Colonic mucosa (tissue), 4 donors: ENCODE data around the gene UNC119B. TPM values are rescaled to one million over a fixed set of nuclear protein-coding genes. Genes with fewer than 3 reads are reported as not detected.

ENCODE experiments used
- DNase-seq: peaks from one replicate; pipeline ENCODE4 v3.0.0-alpha.2; 2020
- H3K27ac ChIP-seq: fragments of 200-600 bp; one replicate; pipeline ENCODE4 v1.8.0; 2021
- H3K27me3 ChIP-seq: fragments of 200-600 bp; one replicate; pipeline ENCODE4 v1.8.0; 2021
- H3K36me3 ChIP-seq: fragments of 200-600 bp; one replicate; pipeline ENCODE4 v1.8.0; 2021
- H3K4me1 ChIP-seq: fragments of 200-600 bp; one replicate; pipeline ENCODE4 v1.8.0; 2021; ENCODE audit warnings: mild to moderate bottlenecking
- H3K4me3 ChIP-seq: fragments of 200-600 bp; one replicate; pipeline ENCODE4 v1.8.0; 2021
- H3K9ac ChIP-seq, 2 donors: one replicate each; pipeline ENCODE4 v1.7.0; 2013; ENCODE audit warnings: control low read depth in 2 of 2, low read depth in 2 of 2, low read length in 2 of 2
- H3K9me3 ChIP-seq: fragments of 200-600 bp; one replicate; pipeline ENCODE4 v1.8.0; 2021
- intact Hi-C: fragments of 100-400 bp; cut with DNase I; formaldehyde crosslinking; loops from one replicate; pipeline ENCODE4 v1.14.1; 2022
- total RNA-seq, 2 donors: library from RNA; stranded (reverse); fragmentation: NEBNext Ultra II Directional in 1 of 2; extraction: Animal tissue kit (Norgen Biotek cat#: 25700) in 1 of 2; gene quantifications; one replicate each; pipeline ENCODE4 v1.2.1, GENCODE V29; 2021
- TF ChIP-seq, protein P1 (sequence below): fragments of 200-600 bp; IDR thresholded peaks from one replicate; pipeline ENCODE4 v1.8.0; 2022; ENCODE audit warnings: antibody characterized with exemption, mild to moderate bottlenecking
- donor health status: healthy.
- donor health status: DM: no; HTN: no; CAD: no.
- donor health status: DM: no; HTN: no; CAD: no.

UNC119B gene
- total RNA-seq, 2 donors from 2014 or later, result 22.7 to 28.3 TPM

DNA sequence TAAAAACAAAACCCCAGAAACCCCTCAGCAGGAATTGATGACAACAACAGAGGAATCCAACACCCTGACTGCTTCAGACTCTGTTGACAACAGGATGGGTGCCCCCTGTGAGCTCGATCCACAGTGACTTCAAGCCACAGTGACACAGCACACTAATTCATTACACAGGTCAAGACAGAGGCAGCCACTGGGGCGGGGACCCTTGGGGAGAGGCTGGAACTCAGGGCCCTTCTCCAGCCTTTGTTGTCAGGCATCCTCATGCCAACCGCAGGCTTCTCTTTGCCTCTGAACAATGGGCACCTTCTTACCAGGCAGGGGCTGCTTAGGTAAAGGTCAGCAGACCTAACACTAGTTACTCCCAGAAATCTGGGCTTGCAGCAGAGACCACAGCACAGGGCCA lies 53.0 kb downstream of the UNC119B start:
- no peak overlapping the region for H3K4me3 ChIP-seq
- H3K4me1 ChIP-seq, result no peaks in the 10 kb centered on the region
- H3K9ac ChIP-seq, result no peak overlapping the region
- H3K36me3 ChIP-seq, result peaks cover 4% of the 10 kb centered on the region
- TF ChIP-seq, protein P1, sequence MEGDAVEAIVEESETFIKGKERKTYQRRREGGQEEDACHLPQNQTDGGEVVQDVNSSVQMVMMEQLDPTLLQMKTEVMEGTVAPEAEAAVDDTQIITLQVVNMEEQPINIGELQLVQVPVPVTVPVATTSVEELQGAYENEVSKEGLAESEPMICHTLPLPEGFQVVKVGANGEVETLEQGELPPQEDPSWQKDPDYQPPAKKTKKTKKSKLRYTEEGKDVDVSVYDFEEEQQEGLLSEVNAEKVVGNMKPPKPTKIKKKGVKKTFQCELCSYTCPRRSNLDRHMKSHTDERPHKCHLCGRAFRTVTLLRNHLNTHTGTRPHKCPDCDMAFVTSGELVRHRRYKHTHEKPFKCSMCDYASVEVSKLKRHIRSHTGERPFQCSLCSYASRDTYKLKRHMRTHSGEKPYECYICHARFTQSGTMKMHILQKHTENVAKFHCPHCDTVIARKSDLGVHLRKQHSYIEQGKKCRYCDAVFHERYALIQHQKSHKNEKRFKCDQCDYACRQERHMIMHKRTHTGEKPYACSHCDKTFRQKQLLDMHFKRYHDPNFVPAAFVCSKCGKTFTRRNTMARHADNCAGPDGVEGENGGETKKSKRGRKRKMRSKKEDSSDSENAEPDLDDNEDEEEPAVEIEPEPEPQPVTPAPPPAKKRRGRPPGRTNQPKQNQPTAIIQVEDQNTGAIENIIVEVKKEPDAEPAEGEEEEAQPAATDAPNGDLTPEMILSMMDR, result no peak
- intact Hi-C loops, result no loop called here
- DNase-seq, result no peak
- no peaks in the 10 kb centered on the region for H3K27me3 ChIP-seq
- no peaks in the 10 kb centered on the region for H3K9me3 ChIP-seq
- H3K27ac ChIP-seq, result no peak overlapping the region

DNA sequence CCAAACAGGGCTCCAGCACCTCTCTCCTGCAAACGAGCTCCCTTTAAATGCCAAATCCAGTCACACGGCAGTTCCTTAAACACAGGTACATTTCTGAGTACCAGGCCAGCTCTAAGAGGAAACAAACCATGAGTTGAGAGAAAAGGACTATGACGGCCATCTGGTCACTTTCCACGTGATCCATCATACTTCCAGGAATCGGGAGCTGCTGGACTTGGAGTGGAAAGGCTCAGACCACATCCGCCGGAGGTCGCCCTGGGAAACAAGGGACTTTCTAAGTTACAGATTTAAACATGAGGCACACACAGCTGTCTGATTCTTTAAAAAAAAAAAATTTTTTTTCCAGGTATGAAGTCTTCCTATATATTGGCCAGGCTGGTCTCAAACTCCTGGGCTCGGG lies 54.6 kb downstream of the UNC119B start:
- intact Hi-C loops, result no loop called here
- Histone ChIP-seq H3K36me3 (peaks cover 4% of the 10 kb centered on the region), H3K27me3 (no peaks in the 10 kb centered on the region), H3K4me3 (no peak overlapping the region), H3K27ac (no peak overlapping the region), H3K9ac (no peak overlapping the region), H3K4me1 (no peaks in the 10 kb centered on the region), H3K9me3 (no peaks in the 10 kb centered on the region)
- TF ChIP-seq, protein P1, result no peak
- DNase-seq, result no peak

DNA sequence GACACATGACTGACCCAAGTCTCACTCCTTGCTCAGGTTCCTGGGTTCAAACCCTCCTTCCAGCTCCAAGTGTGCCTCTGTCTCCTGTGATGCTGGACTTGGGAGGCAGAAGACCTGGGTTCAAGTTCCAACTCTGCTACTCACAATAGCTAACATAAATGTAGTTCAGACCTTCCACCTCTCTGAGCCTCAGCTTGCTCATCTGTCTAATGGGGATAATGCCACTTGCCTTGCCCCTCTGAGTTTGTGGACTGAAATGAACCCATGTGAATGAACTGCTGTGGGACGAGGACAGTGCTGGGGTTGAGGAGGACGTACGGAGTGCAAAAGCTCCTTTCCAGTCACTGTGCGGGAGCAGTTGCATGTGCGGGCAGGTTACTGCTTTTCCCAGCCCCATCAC lies 56.3 kb downstream of the UNC119B start:
- Histone ChIP-seq H3K4me3 (no peak overlapping the region), H3K4me1 (no peaks in the 10 kb centered on the region), H3K9ac (peak overlapping the region in 1 of 2 donors; percentile 77), H3K36me3 (peaks cover 4% of the 10 kb centered on the region), H3K9me3 (no peaks in the 10 kb centered on the region), H3K27ac (peak overlapping the region; percentile 52), H3K27me3 (no peaks in the 10 kb centered on the region)
- intact Hi-C loops, result no loop called here
- TF ChIP-seq, protein P1, result no peak
- no peak for DNase-seq

- TF ChIP-seq, protein P1, result no peak
- intact Hi-C loops, result no loop called here
- peak overlapping the region; percentile 52 for H3K27ac ChIP-seq
- H3K4me3 ChIP-seq, result no peak overlapping the region
- H3K4me1 ChIP-seq, result no peaks in the 10 kb centered on the region
- H3K27me3 ChIP-seq, result no peaks in the 10 kb centered on the region
- no peaks in the 10 kb centered on the region for H3K9me3 ChIP-seq
- DNase-seq, result no peak
- peaks cover 4% of the 10 kb centered on the region for H3K36me3 ChIP-seq
- H3K9ac ChIP-seq, result peak overlapping the region in 1 of 2 donors; percentile 77
These were observed 57.1 kb downstream of the UNC119B start for GRCh38 chr12:120767071-120768024.

DNA sequence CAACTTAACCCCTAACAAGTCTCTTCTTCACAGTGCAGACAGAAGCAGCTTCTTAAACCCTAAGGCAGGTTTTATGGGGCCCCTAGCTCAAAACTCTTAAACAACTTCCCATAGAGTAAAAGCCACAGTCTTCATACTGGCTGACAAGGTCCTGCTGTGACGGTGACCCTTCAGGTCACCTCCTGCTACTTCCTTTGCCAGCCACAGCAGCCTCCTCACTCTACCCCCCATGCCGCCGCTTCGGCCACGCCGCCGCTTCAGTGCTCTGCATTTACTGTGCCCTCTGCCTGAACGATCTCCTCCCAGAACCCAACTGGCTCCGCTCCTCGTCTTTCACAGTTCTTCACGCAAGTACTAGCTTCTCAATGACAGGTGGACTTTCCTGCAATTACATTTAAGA lies 60.8 kb downstream of the UNC119B start:
- no peaks in the 10 kb centered on the region for H3K9me3 ChIP-seq
- H3K4me1 ChIP-seq, result no peaks in the 10 kb centered on the region
- no peak overlapping the region for H3K4me3 ChIP-seq
- TF ChIP-seq, protein P1, result no peak
- intact Hi-C loops, result no loop called here
- DNase-seq, result no peak
- H3K27ac ChIP-seq, result no peak overlapping the region
- H3K9ac ChIP-seq, result no peak overlapping the region
- H3K27me3 ChIP-seq, result no peaks in the 10 kb centered on the region
- H3K36me3 ChIP-seq, result peaks cover 4% of the 10 kb centered on the region

Other genes starting within 250 kb of the UNC119B start
- gene SRSF9, start 240.7 kb upstream of the UNC119B start, total RNA-seq, result 100 to 1,000 TPM; 169 to 216 TPM
- 100 to 1,000 TPM; 359 to 463 TPM for gene DYNLL1, start 214.3 kb upstream of the UNC119B start, total RNA-seq
- 10 to 100 TPM; 35.8 to 46.6 TPM for gene COQ5, start 181.3 kb upstream of the UNC119B start, total RNA-seq
- gene RNF10, start 176.1 kb upstream of the UNC119B start, total RNA-seq, result 100 to 1,000 TPM; 199 to 226 TPM
- gene POP5, start 129.1 kb upstream of the UNC119B start, total RNA-seq, result 10 to 100 TPM; 22.8 to 77.7 TPM
- gene CABP1, start 69.8 kb upstream of the UNC119B start, total RNA-seq, result under 1 TPM; 0.77 to 0.79 TPM
- gene MLEC, start 23.3 kb upstream of the UNC119B start, total RNA-seq, result 100 to 1,000 TPM; 331 to 500 TPM
- 100 to 1,000 TPM in 1 of 2 donors, 10 to 100 TPM in 1; 86.0 to 202 TPM for gene ACADS, start 15.4 kb downstream of the UNC119B start, total RNA-seq
- 10 to 100 TPM; 44.7 to 55.2 TPM for gene SPPL3, start 193.9 kb downstream of the UNC119B start, total RNA-seq